Measurements from ENCODE around the gene MOB2.

MOB2 gene

DNA sequence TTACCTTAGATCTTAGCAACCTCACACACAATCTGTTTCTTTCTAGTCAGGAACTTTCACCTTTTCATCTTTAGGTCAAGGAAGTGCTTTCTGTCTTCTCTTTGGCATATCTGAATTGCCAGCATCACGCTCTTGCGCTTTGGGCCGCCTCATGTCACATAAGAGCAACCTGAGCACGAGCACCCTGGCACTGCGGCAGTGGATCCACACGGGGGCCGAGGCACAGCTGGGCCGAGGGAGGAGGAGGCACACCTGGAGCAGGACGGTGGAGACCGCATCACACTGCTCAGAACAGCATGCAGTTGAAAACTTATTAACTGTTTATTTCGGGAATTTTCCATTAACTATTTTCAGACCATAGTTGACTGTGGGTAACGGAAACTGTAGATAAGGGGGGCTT is 10.7 kb downstream of the MOB2 start:
- Histone ChIP-seq H3K36me3 (ENCODE audit: control insufficient read depth in 5 of 5, insufficient read depth in 5 of 5, low read length in 5 of 5) (peaks cover 14 to 93% (median 90%) of the 10 kb centered on the region in 5 donors), H3K4me3 (ENCODE audit: low read depth in 1 of 5, low read length in 5 of 5) (no peak overlapping the region), H3K27ac (ENCODE audit: low read depth, low read length) (no peak overlapping the region), H3K4me1 (ENCODE audit: control insufficient read depth in 5 of 5, insufficient read depth in 5 of 5, low read length in 5 of 5) (peaks cover 0 to 21% (median 8%) of the 10 kb centered on the region in 5 donors), H3K9me3 (ENCODE audit: control insufficient read depth in 5 of 5, low read length in 5 of 5) (no peaks in the 10 kb centered on the region), H3K27me3 (ENCODE audit: control insufficient read depth in 5 of 5, insufficient read depth in 4 of 5, low read length in 5 of 5) (no peaks in the 10 kb centered on the region), H3K9ac (ENCODE audit: low read length in 5 of 5) (no peak overlapping the region)

DNA sequence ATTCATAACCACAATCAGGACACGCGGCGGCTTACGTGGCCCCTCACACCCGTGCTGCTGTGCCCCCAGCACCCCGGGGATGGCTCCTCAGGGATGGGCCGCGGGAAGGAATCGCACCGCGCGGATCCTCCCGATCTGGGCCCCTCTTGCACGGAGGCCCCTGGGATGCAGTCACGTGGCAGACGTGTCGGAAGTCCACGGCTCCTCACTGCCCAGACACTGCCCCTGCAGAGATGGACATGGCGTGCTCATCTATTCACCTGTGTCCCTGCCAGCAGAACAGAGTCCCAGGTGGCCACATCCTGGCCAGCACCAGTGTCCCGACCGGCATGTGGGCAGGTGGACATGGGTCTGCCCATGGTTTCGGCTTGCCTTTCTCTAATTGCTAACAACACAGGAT is 12.8 kb downstream of the MOB2 start:
- H3K4me1 ChIP-seq (ENCODE audit: control insufficient read depth in 5 of 5, insufficient read depth in 5 of 5, low read length in 5 of 5) = peaks cover 0 to 14% (median 0%) of the 10 kb centered on the region in 5 donors
- peaks cover 14 to 93% (median 90%) of the 10 kb centered on the region in 5 donors for H3K36me3 ChIP-seq (ENCODE audit: control insufficient read depth in 5 of 5, insufficient read depth in 5 of 5, low read length in 5 of 5)

DNA sequence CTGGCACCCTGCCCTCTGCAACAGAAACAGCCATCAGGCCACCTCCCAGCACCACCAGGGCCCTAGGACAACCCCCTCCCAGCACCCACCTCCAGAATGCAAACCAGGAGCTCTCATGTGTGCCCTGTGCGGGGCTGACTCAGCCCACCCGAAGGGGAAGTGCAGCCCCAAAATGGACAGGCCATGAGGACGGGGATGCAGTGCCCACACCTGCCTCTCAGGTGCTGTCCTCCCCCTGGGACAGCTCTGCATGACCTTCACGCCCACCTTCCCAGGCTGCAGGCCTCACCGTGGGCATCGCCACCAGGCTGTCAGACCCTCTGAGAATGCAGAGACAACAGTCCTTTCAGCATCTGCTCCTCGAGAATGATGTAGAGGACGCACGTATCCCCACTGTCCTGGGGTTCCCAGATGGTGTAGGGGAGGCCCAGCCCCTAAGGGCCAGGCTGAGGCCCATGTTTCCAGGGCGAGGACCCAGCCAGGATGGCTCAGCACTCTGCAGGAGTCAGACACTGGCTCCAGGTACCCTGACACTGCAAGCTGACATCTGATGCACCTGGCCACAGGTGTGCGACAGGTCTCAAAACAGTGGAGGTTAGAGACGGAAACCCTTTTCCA is 13.5 kb downstream of the MOB2 start:
- no peaks in the 10 kb centered on the region for H3K9me3 ChIP-seq (ENCODE audit: control insufficient read depth in 5 of 5, low read length in 5 of 5)
- H3K27me3 ChIP-seq (ENCODE audit: control insufficient read depth in 5 of 5, insufficient read depth in 4 of 5, low read length in 5 of 5) = no peaks in the 10 kb centered on the region
- no peak overlapping the region for H3K9ac ChIP-seq (ENCODE audit: low read length in 5 of 5)
- H3K27ac ChIP-seq (ENCODE audit: low read depth, low read length) = no peak overlapping the region
- H3K4me3 ChIP-seq (ENCODE audit: low read depth in 1 of 5, low read length in 5 of 5) = no peak overlapping the region
- H3K36me3 ChIP-seq (ENCODE audit: control insufficient read depth in 5 of 5, insufficient read depth in 5 of 5, low read length in 5 of 5) = peaks cover 14 to 93% (median 87%) of the 10 kb centered on the region in 5 donors
- H3K4me1 ChIP-seq (ENCODE audit: control insufficient read depth in 5 of 5, insufficient read depth in 5 of 5, low read length in 5 of 5) = peaks cover 0 to 10% (median 0%) of the 10 kb centered on the region in 5 donors

More for the DNA sequence above, 12.8 kb downstream of the MOB2 start:
- Histone ChIP-seq H3K27me3 (ENCODE audit: control insufficient read depth in 5 of 5, insufficient read depth in 4 of 5, low read length in 5 of 5) (no peaks in the 10 kb centered on the region), H3K27ac (ENCODE audit: low read depth, low read length) (no peak overlapping the region), H3K4me3 (ENCODE audit: low read depth in 1 of 5, low read length in 5 of 5) (no peak overlapping the region), H3K9ac (ENCODE audit: low read length in 5 of 5) (no peak overlapping the region), H3K9me3 (ENCODE audit: control insufficient read depth in 5 of 5, low read length in 5 of 5) (no peaks in the 10 kb centered on the region)

DNA sequence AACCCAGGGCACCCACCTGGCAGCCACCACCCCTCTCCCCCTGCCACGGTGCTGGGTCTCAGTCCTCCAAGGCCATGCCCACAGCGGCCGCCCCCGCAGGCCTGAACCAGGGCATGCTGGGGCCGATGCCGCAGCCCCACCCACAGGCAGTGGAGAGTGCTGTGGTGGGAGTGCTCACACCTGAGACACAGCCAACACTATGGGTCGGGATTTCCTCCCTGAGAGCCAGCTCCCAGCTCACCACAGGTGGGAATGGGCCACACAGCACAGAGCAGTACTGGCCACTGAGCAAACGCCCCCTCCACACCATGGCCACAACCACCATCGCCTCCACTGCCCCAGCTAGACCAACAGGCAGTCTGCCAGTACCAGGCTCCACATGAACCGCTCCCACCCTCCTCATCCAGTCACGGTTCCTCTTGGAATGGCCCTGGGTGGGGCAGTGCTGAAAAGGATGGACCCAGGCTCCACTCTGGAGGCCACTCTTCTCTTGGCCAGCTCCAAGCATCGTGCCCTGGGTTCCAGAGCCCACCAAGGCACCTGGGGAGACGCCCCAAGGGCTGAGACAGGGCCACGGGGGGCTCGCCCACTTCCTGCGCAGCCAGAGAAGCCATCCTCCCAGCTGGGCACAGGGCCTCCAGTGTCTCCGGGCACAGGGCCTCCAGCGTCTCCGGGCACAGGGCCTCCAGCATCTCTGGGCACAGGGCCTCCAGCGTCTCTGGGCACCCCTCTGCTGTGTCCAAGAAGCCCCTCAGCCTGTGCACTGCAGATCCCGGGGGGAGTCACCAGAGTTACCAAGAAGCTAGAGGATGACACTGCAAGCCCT is 14.2 kb downstream of the MOB2 start:
- H3K4me3 ChIP-seq (ENCODE audit: low read depth in 1 of 5, low read length in 5 of 5) = no peak overlapping the region
- no peak overlapping the region for H3K9ac ChIP-seq (ENCODE audit: low read length in 5 of 5)
- peaks cover 0 to 6% (median 0%) of the 10 kb centered on the region in 5 donors for H3K4me1 ChIP-seq (ENCODE audit: control insufficient read depth in 5 of 5, insufficient read depth in 5 of 5, low read length in 5 of 5)
- H3K27ac ChIP-seq (ENCODE audit: low read depth, low read length) = no peak overlapping the region
- H3K9me3 ChIP-seq (ENCODE audit: control insufficient read depth in 5 of 5, low read length in 5 of 5) = no peaks in the 10 kb centered on the region
- peaks cover 14 to 91% (median 80%) of the 10 kb centered on the region in 5 donors for H3K36me3 ChIP-seq (ENCODE audit: control insufficient read depth in 5 of 5, insufficient read depth in 5 of 5, low read length in 5 of 5)
- H3K27me3 ChIP-seq (ENCODE audit: control insufficient read depth in 5 of 5, insufficient read depth in 4 of 5, low read length in 5 of 5) = no peaks in the 10 kb centered on the region

DNA sequence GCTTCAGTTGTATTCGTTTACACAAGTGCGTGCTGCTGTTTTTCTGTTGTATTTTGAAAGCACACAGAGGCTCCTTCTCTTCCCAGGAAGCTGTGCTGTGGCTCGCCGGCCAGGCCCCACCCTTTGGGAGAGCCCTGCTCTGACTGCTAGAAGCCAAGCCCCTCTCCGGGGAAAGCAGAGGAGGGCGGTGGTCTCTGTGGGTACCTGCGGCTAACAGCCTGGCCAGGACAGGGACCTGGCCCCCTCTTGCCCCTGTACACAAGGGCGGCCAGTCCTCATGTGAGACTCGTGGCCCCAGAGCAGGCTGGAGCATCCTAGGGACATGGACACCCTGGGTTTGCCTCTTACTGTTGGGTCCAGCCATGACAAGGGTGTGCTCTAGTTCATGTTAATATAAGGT is 14.8 kb downstream of the MOB2 start:
- Histone ChIP-seq H3K9ac (ENCODE audit: low read length in 5 of 5) (no peak overlapping the region), H3K36me3 (ENCODE audit: control insufficient read depth in 5 of 5, insufficient read depth in 5 of 5, low read length in 5 of 5) (peaks cover 12 to 92% (median 74%) of the 10 kb centered on the region in 5 donors)

DNA sequence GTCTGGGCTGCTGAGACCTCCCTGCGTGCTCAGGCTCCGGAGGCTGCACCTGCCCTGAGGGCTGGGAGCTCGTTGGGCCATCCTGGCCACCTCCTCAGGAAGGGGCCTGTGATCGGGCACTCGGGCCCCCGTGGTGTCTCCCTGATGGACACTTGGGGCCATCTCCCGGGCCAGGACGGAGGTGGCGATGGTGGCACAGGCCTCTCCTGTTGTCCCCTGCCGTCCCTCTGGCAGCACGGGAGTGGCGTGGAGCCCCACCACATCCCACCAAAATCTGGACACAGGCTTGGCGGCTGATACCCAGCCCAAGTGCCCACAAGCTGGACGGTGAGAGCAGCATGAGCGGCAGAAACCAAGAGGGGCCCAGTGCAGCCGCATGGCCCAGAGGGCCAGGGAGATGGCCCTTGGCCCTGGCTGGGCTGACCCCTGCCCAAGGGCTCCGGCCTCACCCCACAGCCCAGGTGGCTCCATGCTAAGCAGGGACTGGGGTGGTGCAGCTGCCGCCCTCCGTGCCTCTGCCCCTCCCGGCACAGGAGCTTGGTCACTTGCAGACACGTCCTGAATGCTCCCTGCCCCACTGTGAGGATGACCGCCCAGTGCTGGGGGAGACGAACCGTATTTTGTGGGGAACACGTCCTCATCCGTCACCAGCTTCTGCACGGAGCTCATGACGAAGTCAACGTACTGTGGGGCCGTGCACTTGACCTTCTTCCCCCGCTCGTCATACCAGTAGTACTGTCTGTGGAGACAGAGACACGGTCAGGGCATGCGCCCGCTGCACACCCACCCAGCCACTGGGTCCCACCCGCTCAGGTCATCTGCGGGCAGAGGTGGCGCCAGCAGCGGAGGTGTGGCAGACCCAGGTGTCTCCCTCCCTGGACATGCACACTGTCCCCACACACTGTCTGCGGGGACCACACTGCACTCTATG is 15.6 kb downstream of the MOB2 start:
- Histone ChIP-seq H3K27me3 (ENCODE audit: control insufficient read depth in 5 of 5, insufficient read depth in 4 of 5, low read length in 5 of 5) (no peaks in the 10 kb centered on the region), H3K9ac (ENCODE audit: low read length in 5 of 5) (no peak overlapping the region), H3K4me3 (ENCODE audit: low read depth in 1 of 5, low read length in 5 of 5) (no peak overlapping the region), H3K27ac (ENCODE audit: low read depth, low read length) (no peak overlapping the region), H3K9me3 (ENCODE audit: control insufficient read depth in 5 of 5, low read length in 5 of 5) (no peaks in the 10 kb centered on the region), H3K4me1 (ENCODE audit: control insufficient read depth in 5 of 5, insufficient read depth in 5 of 5, low read length in 5 of 5) (no peaks in the 10 kb centered on the region), H3K36me3 (ENCODE audit: control insufficient read depth in 5 of 5, insufficient read depth in 5 of 5, low read length in 5 of 5) (peaks cover 6 to 90% (median 70%) of the 10 kb centered on the region in 5 donors)

More for the DNA sequence above, 14.8 kb downstream of the MOB2 start:
- H3K27me3 ChIP-seq (ENCODE audit: control insufficient read depth in 5 of 5, insufficient read depth in 4 of 5, low read length in 5 of 5) = no peaks in the 10 kb centered on the region
- no peak overlapping the region for H3K27ac ChIP-seq (ENCODE audit: low read depth, low read length)
- H3K4me3 ChIP-seq (ENCODE audit: low read depth in 1 of 5, low read length in 5 of 5) = no peak overlapping the region
- H3K4me1 ChIP-seq (ENCODE audit: control insufficient read depth in 5 of 5, insufficient read depth in 5 of 5, low read length in 5 of 5) = no peaks in the 10 kb centered on the region
- H3K9me3 ChIP-seq (ENCODE audit: control insufficient read depth in 5 of 5, low read length in 5 of 5) = no peaks in the 10 kb centered on the region

DNA sequence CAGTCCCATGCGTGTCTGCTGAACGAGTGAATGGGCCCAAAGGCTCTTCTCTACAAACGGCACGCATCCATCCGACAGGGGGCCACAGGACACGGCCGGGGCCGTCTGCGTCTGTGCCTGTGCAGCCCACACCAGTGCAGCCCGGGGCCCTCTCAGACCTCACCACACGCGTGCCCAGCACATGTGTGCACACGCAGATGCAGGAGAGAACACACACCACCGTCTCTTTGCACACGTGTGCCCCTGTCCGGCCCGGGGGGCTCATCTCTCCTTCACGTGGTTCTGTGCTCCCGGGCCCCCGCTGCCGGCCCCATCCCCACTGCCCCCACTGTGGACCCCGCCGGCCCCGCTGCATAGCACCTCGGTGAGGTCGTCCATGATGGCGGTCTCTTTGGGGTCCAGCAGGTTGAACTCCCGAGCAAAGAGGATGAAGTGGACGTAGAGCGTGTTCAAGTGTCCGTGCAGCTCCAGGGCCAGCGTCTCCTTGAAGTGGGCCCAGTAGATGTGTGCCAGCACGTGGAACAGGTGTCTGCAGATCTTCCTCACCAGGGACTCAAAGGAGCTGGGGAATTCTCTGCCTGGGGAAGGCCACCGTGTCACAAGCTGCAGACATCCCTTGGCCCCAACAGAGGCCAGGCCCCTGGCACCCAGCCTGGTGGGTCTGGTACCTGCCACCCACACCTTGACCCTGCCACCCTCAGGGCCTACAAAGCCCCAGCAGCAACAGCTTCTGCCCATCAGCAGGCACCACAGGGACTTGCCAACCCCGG is 16.5 kb downstream of the MOB2 start:
- Histone ChIP-seq H3K9me3 (ENCODE audit: control insufficient read depth in 5 of 5, low read length in 5 of 5) (no peaks in the 10 kb centered on the region), H3K27ac (ENCODE audit: low read depth, low read length) (no peak overlapping the region), H3K27me3 (ENCODE audit: control insufficient read depth in 5 of 5, insufficient read depth in 4 of 5, low read length in 5 of 5) (no peaks in the 10 kb centered on the region), H3K36me3 (ENCODE audit: control insufficient read depth in 5 of 5, insufficient read depth in 5 of 5, low read length in 5 of 5) (peaks cover 6 to 88% (median 68%) of the 10 kb centered on the region in 5 donors), H3K4me3 (ENCODE audit: low read depth in 1 of 5, low read length in 5 of 5) (no peak overlapping the region), H3K9ac (ENCODE audit: low read length in 5 of 5) (no peak overlapping the region), H3K4me1 (ENCODE audit: control insufficient read depth in 5 of 5, insufficient read depth in 5 of 5, low read length in 5 of 5) (no peaks in the 10 kb centered on the region)

DNA sequence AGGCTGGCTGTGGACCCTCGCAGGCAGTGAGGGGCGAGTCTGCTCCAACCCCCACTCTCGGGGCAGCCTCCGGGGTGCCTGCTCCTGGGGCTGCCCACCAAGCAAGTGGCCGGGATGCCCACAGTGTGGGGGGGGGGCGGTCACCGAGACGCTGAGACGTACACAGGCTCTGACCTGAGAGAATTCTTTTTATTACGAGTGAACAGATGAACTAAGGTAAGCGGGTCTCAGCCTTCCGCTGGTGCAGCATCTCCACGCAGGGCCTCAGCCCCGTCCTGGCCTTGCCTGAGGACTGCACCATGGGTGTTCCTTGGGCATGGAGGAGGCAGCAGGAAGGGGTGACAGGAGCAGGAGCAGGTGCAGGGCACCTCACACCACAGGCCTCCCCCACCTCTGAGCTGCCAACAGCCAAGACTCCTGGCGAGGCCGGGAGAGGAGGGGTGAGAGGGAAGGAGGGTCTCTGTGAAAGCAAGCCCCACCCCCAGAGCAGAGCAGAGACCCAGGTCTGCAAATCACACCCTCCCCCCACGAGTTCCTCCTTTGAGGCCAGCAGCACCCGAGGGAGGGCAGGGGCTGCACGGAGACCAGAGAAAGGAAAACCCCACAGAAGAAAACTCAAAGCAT is 17.2 kb downstream of the MOB2 start:
- no peaks in the 10 kb centered on the region for H3K4me1 ChIP-seq (ENCODE audit: control insufficient read depth in 5 of 5, insufficient read depth in 5 of 5, low read length in 5 of 5)
- H3K9ac ChIP-seq (ENCODE audit: low read length in 5 of 5) = no peak overlapping the region
- H3K36me3 ChIP-seq (ENCODE audit: control insufficient read depth in 5 of 5, insufficient read depth in 5 of 5, low read length in 5 of 5) = peaks cover 3 to 88% (median 67%) of the 10 kb centered on the region in 5 donors
- H3K9me3 ChIP-seq (ENCODE audit: control insufficient read depth in 5 of 5, low read length in 5 of 5) = peaks cover 0 to 3% (median 0%) of the 10 kb centered on the region in 5 donors
- H3K27ac ChIP-seq (ENCODE audit: low read depth, low read length) = no peak overlapping the region
- H3K4me3 ChIP-seq (ENCODE audit: low read depth in 1 of 5, low read length in 5 of 5) = no peak overlapping the region
- no peaks in the 10 kb centered on the region for H3K27me3 ChIP-seq (ENCODE audit: control insufficient read depth in 5 of 5, insufficient read depth in 4 of 5, low read length in 5 of 5)

DNA sequence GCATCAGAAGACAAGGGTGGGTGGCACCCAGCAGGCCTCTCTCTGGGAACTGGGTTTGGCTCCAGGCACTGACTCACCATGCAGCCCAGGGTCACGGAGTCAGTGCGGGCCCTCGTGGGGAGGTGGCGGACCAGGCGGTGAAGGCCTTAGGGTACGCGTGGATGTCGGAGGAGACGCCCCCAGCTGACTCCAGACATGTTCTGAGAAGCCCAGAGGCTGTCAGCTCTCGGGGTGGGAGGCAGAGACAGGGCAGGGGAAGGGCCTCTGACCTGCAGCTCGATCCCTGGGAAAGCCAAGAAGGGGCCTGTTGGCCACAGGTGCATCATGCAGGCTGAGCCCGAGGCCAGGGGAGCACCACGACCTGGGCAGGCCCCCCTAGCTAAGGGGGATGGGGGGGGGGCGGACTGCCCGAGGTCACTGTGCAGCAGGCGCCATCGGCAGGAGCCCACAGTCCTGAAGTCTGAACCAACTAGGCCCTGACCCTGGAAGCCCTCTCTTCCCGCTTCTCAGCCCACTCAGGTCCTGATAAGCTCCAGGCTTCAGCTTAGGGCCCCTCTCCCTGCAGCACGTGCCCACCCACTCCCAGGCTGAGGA is 18.0 kb downstream of the MOB2 start:
- peaks cover 0 to 81% (median 59%) of the 10 kb centered on the region in 5 donors for H3K36me3 ChIP-seq (ENCODE audit: control insufficient read depth in 5 of 5, insufficient read depth in 5 of 5, low read length in 5 of 5)
- H3K27me3 ChIP-seq (ENCODE audit: control insufficient read depth in 5 of 5, insufficient read depth in 4 of 5, low read length in 5 of 5) = no peaks in the 10 kb centered on the region
- H3K9ac ChIP-seq (ENCODE audit: low read length in 5 of 5) = no peak overlapping the region
- no peak overlapping the region for H3K4me3 ChIP-seq (ENCODE audit: low read depth in 1 of 5, low read length in 5 of 5)
- H3K27ac ChIP-seq (ENCODE audit: low read depth, low read length) = no peak overlapping the region
- peaks cover 0 to 4% (median 0%) of the 10 kb centered on the region in 5 donors for H3K9me3 ChIP-seq (ENCODE audit: control insufficient read depth in 5 of 5, low read length in 5 of 5)
- no peaks in the 10 kb centered on the region for H3K4me1 ChIP-seq (ENCODE audit: control insufficient read depth in 5 of 5, insufficient read depth in 5 of 5, low read length in 5 of 5)

All from subcutaneous abdominal adipose tissue (tissue), 5 donors.